ENCODE measurements around the gene TGOLN2.

- TF ChIP-seq ZBTB33 (IDR thresholded peaks at IDR 0.05) (no peak), REST (IDR thresholded peaks at IDR 0.05) (no peak), HNF4A (conservative IDR thresholded peaks at IDR 0.05) (no peak), CTCF (IDR thresholded peaks at IDR 0.05; ENCODE audit: low read depth, low read length, missing input control) (no peak), EGR1 (IDR thresholded peaks at IDR 0.05; ENCODE audit: low read depth in 2 of 2) (no peak), MAX (IDR thresholded peaks at IDR 0.05) (no peak), TAF1 (conservative IDR thresholded peaks at IDR 0.05) (no peak), GABPA (IDR thresholded peaks at IDR 0.05 in 1 of 2, conservative IDR thresholded peaks at IDR 0.05 in 1 of 2) (no peak), ATF3 (IDR thresholded peaks at IDR 0.05) (no peak)
These were observed 15.4 kb downstream of the TGOLN2 start for GRCh38 chr2:85312404-85312803.
